Ishikawa (cell line): Measurements from ENCODE around the gene SLC7A11.
A peak's percentile ranks its signal among the peaks of the same experiment; 100 is the strongest.

Experiments used
- CEBPB ChIP-seq: IDR thresholded peaks from 2 replicates; pipeline ENCODE4 v1.6.1; 2012
- CREB1 ChIP-seq: IDR thresholded peaks from 2 replicates; pipeline ENCODE4 v1.6.1; 2012; ENCODE audit warnings: low read depth
- EGR1 ChIP-seq: IDR thresholded peaks from 2 replicates; pipeline ENCODE4 v1.6.1; 2012
- EP300 ChIP-seq: IDR thresholded peaks from 2 replicates; pipeline ENCODE4 v1.6.1; 2012; ENCODE audit warnings: borderline replicate concordance
- FOXM1 ChIP-seq: IDR thresholded peaks from 2 replicates; pipeline ENCODE4 v1.6.1; 2012; ENCODE audit warnings: low read depth, borderline replicate concordance
- MAX ChIP-seq: IDR thresholded peaks from 2 replicates; pipeline ENCODE4 v1.6.1; 2012
- NFIC ChIP-seq: IDR thresholded peaks from 2 replicates; pipeline ENCODE4 v1.6.1; 2012
- RAD21 ChIP-seq: IDR thresholded peaks from 2 replicates; pipeline ENCODE4 v1.6.1; 2012; ENCODE audit warnings: low read depth
- REST ChIP-seq: IDR thresholded peaks from 2 replicates; pipeline ENCODE4 v1.6.1; 2012; ENCODE audit warnings: low read depth, mild to moderate bottlenecking
- TAF1 ChIP-seq: IDR thresholded peaks from 2 replicates; pipeline ENCODE4 v1.6.1; 2012; ENCODE audit warnings: low read depth, mild to moderate bottlenecking
- TCF12 ChIP-seq: IDR thresholded peaks from 2 replicates; pipeline ENCODE4 v1.6.1; 2012; ENCODE audit warnings: low read depth
- TEAD4 ChIP-seq: IDR thresholded peaks from 2 replicates; pipeline ENCODE4 v1.6.1; 2012
- USF1 ChIP-seq: IDR thresholded peaks from 2 replicates; pipeline ENCODE4 v1.6.1; 2012
- YY1 ChIP-seq: IDR thresholded peaks from 2 replicates; pipeline ENCODE4 v1.6.1; 2012; ENCODE audit warnings: low read depth
- ZBTB7A ChIP-seq: IDR thresholded peaks from 2 replicates; pipeline ENCODE4 v1.6.1; 2012; ENCODE audit warnings: low read depth

SLC7A11 gene

GRCh38 chr4:138204507-138204906 is 37.6 kb downstream of the SLC7A11 start:
- TF ChIP-seq TEAD4 (no peak), EP300 (peak; percentile 23; the same call in 1 of the 2 replicates)

GRCh38 chr4:138202686-138203085 is 39.5 kb downstream of the SLC7A11 start:
- TF ChIP-seq TEAD4 (no peak), EP300 (no peak), REST (no peak), MAX (no peak), TCF12 (no peak), FOXM1 (no peak), USF1 (no peak), CREB1 (no peak), TAF1 (no peak), NFIC (no peak), EGR1 (no peak), RAD21 (no peak), YY1 (no peak), CEBPB (no peak), ZBTB7A (no peak)

- TF ChIP-seq REST (no peak), CREB1 (no peak), NFIC (no peak), USF1 (no peak), FOXM1 (no peak), TAF1 (no peak), RAD21 (no peak), YY1 (no peak), MAX (no peak), TEAD4 (no peak), EP300 (no peak), EGR1 (no peak), CEBPB (no peak), ZBTB7A (no peak)
Measured at GRCh38 chr4:138200236-138200590, 41.9 kb downstream of the SLC7A11 start.

- peak; percentile 57; the same call in 1 of the 2 replicates for TF ChIP-seq YY1
- TF ChIP-seq RAD21 = peak; percentile 3; the same call in 1 of the 2 replicates
- peak; percentile 91 for TF ChIP-seq TCF12
- peak; percentile 88 for TF ChIP-seq TEAD4
- TF ChIP-seq FOXM1 = peak; percentile 95
- no peak for TF ChIP-seq TAF1
- no peak for TF ChIP-seq EGR1
- TF ChIP-seq USF1 = no peak
- TF ChIP-seq MAX = peak; percentile 83
- TF ChIP-seq CREB1 = no peak
- peak; percentile 94 for TF ChIP-seq EP300
- TF ChIP-seq REST = no peak
- no peak for TF ChIP-seq ZBTB7A
- TF ChIP-seq CEBPB = peak; percentile 95
- TF ChIP-seq NFIC = peak; percentile 85
Measured at GRCh38 chr4:138199568-138200235, 42.4 kb downstream of the SLC7A11 start.
